Fibroblast of lung (primary cell): ENCODE data around the gene SYTL5. TPM values are rescaled to one million over a fixed set of nuclear protein-coding genes. Genes with fewer than 3 reads are reported as not detected.
A peak's percentile ranks its signal among the peaks of the same experiment; 100 is the strongest.

Source experiments
- DNase-seq, 2 donors: peaks; one replicate each; pipeline versions ENCODE4 v3.0.0 to v3.0.0-alpha.2; 2010; ENCODE audit warnings: low read depth in 2 of 2
- H2AFZ ChIP-seq: 2 replicates; pipeline ENCODE4 v1.5.1; 2012; ENCODE audit warnings: low read length, control low read depth, inconsistent platforms
- H3K27ac ChIP-seq: 2 replicates; pipeline ENCODE4 v1.5.1; 2011; ENCODE audit warnings: low read length, control low read depth; ENCODE audit not compliant: insufficient read depth
- H3K27me3 ChIP-seq: 2 replicates; pipeline ENCODE4 v1.5.1; 2011; ENCODE audit warnings: mild to moderate bottlenecking, low read length; ENCODE audit not compliant: control insufficient read depth, insufficient read depth
- H3K36me3 ChIP-seq: 2 replicates; pipeline ENCODE4 v1.5.1; 2011; ENCODE audit warnings: low read length; ENCODE audit not compliant: control insufficient read depth, insufficient read depth
- H3K4me1 ChIP-seq: 2 replicates; pipeline ENCODE4 v1.5.1; 2011; ENCODE audit warnings: low read length; ENCODE audit not compliant: control insufficient read depth, insufficient read depth; ENCODE audit errors: extremely low read depth
- H3K4me2 ChIP-seq: 2 replicates; pipeline ENCODE4 v1.5.1; 2011; ENCODE audit warnings: low read length, control low read depth; ENCODE audit not compliant: insufficient read depth; ENCODE audit errors: extremely low read depth
- H3K4me3 ChIP-seq, 4 experiments: fragments of 200-600 bp in 1 of 4; sonication (generic) in 1 of 4; replicated peaks in 1 of 4; 2 replicates each; pipeline ENCODE4 v1.5.1; 2011 to 2016; ENCODE audit warnings: low read length in 4 of 4, low read depth in 3 of 4, mild to moderate bottlenecking in 3 of 4, control low read depth in 2 of 4, inconsistent platforms in 1 of 4, mixed read lengths in 1 of 4; ENCODE audit not compliant: insufficient read depth in 1 of 4; ENCODE audit errors: control extremely low read depth in 1 of 4
- H3K79me2 ChIP-seq: 2 replicates; pipeline ENCODE4 v1.5.1; 2012; ENCODE audit warnings: mild to moderate bottlenecking, low read length, inconsistent platforms; ENCODE audit not compliant: control insufficient read depth, insufficient read depth
- H3K9ac ChIP-seq: 2 replicates; pipeline ENCODE4 v1.5.1; 2011; ENCODE audit warnings: mild to moderate bottlenecking, low read length, control low read depth; ENCODE audit not compliant: insufficient read depth
- H3K9me3 ChIP-seq: 2 replicates; pipeline ENCODE4 v1.5.1; 2012; ENCODE audit warnings: low read depth, low read length; ENCODE audit not compliant: control insufficient read depth, insufficient read depth
- H4K20me1 ChIP-seq: 2 replicates; pipeline ENCODE4 v1.5.1; 2011; ENCODE audit warnings: low read length; ENCODE audit not compliant: control insufficient read depth, insufficient read depth; ENCODE audit errors: extremely low read depth
- EZH2 ChIP-seq: IDR thresholded peaks from 2 replicates; pipeline ENCODE4 v1.5.1; 2012; ENCODE audit warnings: low read length, control low read depth, mild to moderate bottlenecking; ENCODE audit errors: missing control alignments
- polyA plus RNA-seq, 2 donors: library from polyadenylated mRNA; depleted of rRNA in 1 of 2; stranded (reverse) in 1 of 2; unstranded in 1 of 2; fragments of >200 nt; gene quantifications; 2 replicates each; pipeline ENCODE4 v1.2.1, GENCODE V29; 2011 to 2012; ENCODE audit warnings: missing spikeins in 1 of 2
- total RNA-seq: library from RNA; depleted of rRNA; stranded (reverse); fragments of >200 nt; gene quantifications from 2 replicates; pipeline ENCODE4 v1.2.1, GENCODE V29; 2014
- TF ChIP-seq, protein P1 (sequence below), 2 donors: IDR thresholded peaks in 1 of 2; conservative IDR thresholded peaks in 1 of 2; 1 replicate in 1 of 2; 2 replicates in 1 of 2; pipeline ENCODE4 v1.5.1; 2011 to 2012; ENCODE audit warnings: low read length in 2 of 2, control low read depth in 1 of 2, inconsistent platforms in 1 of 2, low read depth in 1 of 2, mild to moderate bottlenecking in 1 of 2

SYTL5 gene
- total and polyA plus RNA-seq, 2 donors (not counting 1 experiment from before 2014, with no cell fraction given): 0.27 to 1.5 TPM

DNA sequence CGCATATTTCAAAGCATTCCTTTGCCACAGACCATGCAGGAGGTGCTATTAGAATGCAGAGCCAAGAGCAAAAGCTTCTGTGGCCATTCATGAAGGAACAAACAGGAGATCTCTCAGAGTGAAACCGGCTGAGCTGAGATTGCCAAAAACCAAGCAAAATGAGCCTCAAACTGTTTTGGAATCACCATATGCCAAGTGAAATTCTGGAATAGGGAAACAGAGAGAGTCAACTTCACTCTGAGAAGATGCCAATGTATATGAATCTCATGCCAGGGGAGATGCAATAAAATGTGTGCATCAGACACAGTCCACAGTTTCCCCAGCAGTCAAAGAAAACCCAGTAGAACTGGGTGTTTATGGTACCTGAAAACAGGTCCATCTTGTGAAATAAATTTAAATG lies 172.0 kb downstream of the SYTL5 start:
- no peaks in the 10 kb centered on the region for H3K79me2 ChIP-seq
- no peaks in the 10 kb centered on the region for H3K4me1 ChIP-seq
- H3K9ac ChIP-seq: no peak overlapping the region
- peak in 1 of 2 donors; percentile 27 for DNase-seq
- no peak overlapping the region for H3K4me3 ChIP-seq
- no peaks in the 10 kb centered on the region for H3K9me3 ChIP-seq
- peaks cover 2% of the 10 kb centered on the region for H4K20me1 ChIP-seq
- TF ChIP-seq, protein P1, sequence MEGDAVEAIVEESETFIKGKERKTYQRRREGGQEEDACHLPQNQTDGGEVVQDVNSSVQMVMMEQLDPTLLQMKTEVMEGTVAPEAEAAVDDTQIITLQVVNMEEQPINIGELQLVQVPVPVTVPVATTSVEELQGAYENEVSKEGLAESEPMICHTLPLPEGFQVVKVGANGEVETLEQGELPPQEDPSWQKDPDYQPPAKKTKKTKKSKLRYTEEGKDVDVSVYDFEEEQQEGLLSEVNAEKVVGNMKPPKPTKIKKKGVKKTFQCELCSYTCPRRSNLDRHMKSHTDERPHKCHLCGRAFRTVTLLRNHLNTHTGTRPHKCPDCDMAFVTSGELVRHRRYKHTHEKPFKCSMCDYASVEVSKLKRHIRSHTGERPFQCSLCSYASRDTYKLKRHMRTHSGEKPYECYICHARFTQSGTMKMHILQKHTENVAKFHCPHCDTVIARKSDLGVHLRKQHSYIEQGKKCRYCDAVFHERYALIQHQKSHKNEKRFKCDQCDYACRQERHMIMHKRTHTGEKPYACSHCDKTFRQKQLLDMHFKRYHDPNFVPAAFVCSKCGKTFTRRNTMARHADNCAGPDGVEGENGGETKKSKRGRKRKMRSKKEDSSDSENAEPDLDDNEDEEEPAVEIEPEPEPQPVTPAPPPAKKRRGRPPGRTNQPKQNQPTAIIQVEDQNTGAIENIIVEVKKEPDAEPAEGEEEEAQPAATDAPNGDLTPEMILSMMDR (conservative IDR thresholded peaks at IDR 0.05 in 1 of 2, IDR thresholded peaks at IDR 0.05 in 1 of 2; ENCODE audit: low read depth in 1 of 2, low read length in 2 of 2): no peak
- no peak for TF ChIP-seq EZH2
- no peak overlapping the region for H2AFZ ChIP-seq
- no peaks in the 10 kb centered on the region for H3K27me3 ChIP-seq
- H3K4me2 ChIP-seq: no peak overlapping the region
- no peaks in the 10 kb centered on the region for H3K36me3 ChIP-seq
- H3K27ac ChIP-seq: no peak overlapping the region

Other genes starting within 250 kb of the SYTL5 start
- gene CYBB, start 226.5 kb upstream of the SYTL5 start, total RNA-seq: under 0.01 TPM in 2 replicates
- gene CYBB, start 226.5 kb upstream of the SYTL5 start, polyA plus RNA-seq: not detected in 2 replicates
- gene DYNLT3, start 159.0 kb upstream of the SYTL5 start, total RNA-seq: 35.7 and 80.6 TPM in 2 replicates
- 40.1 and 59.9 TPM in 2 replicates for gene DYNLT3, start 159.0 kb upstream of the SYTL5 start, polyA plus RNA-seq
- gene SRPX, start 214.3 kb downstream of the SYTL5 start, total RNA-seq: 84.9 and 91.2 TPM in 2 replicates
- 141 and 180 TPM in 2 replicates for gene SRPX, start 214.3 kb downstream of the SYTL5 start, polyA plus RNA-seq